ENCODE data around the gene MAN2A2.
A peak's percentile ranks its signal among the peaks of the same experiment; 100 is the strongest.

Gene MAN2A2

DNA sequence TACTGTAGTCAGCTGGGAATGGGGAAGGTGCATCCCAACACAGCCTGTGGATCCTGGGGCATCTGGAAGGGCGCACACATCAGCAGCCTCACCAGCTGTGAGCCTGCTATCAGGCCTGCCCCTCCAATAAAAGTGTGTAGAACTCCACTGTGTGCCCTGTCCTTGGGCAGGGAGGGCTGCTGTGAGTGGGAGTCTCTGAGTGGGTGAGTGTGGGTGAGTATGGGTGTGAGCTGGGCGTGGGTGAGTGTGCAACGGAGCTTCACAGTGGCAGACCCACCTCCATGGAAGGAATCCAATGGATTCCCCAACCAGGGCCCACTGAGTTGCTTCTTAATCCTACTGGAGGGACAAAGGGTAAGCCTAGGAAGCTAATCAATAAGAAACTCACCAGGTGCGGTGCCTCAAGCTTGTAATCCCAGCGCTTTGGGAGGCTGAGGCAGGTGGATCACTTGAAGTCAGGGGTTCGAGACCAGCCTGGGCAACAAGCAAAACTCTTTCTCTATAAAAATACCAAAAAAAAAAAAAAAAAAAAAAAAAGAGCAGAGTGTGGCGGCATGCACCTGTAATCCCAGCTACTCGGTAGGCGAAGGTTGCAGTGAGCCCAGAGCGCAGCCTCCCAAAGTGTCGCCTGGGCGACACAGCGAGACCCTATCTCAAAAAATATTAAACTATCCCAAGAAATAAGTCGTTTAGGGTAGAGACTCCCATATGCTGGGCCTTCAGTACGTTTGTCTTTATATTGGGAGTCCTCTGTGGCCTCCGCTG lies 51.0 kb downstream of the MAN2A2 start:
- no peak overlapping the region for H3K27ac ChIP-seq (ENCODE audit: low read depth, low read length)
- H3K27me3 ChIP-seq (ENCODE audit: control insufficient read depth in 1 of 2, insufficient read depth in 2 of 2, low read length in 2 of 2), result no peaks in the 10 kb centered on the region
- peak overlapping the region in 1 of 2 donors; percentile 74 for H3K9ac ChIP-seq (ENCODE audit: low read depth in 1 of 2, low read length in 2 of 2)
- no peaks in the 10 kb centered on the region for H3K9me3 ChIP-seq (ENCODE audit: control insufficient read depth in 1 of 2, low read length in 2 of 2)
- peak overlapping the region; percentile 77 to 81 for H3K4me3 ChIP-seq (ENCODE audit: low read depth in 1 of 2, low read length in 2 of 2)
- H3K4me1 ChIP-seq (ENCODE audit: control insufficient read depth in 1 of 2, insufficient read depth in 2 of 2, low read length in 2 of 2), result peaks cover 20 to 22% of the 10 kb centered on the region in 2 donors
- peaks cover 9 to 48% of the 10 kb centered on the region in 2 donors for H3K36me3 ChIP-seq (ENCODE audit: control insufficient read depth in 1 of 2, insufficient read depth in 2 of 2, low read length in 2 of 2)

DNA sequence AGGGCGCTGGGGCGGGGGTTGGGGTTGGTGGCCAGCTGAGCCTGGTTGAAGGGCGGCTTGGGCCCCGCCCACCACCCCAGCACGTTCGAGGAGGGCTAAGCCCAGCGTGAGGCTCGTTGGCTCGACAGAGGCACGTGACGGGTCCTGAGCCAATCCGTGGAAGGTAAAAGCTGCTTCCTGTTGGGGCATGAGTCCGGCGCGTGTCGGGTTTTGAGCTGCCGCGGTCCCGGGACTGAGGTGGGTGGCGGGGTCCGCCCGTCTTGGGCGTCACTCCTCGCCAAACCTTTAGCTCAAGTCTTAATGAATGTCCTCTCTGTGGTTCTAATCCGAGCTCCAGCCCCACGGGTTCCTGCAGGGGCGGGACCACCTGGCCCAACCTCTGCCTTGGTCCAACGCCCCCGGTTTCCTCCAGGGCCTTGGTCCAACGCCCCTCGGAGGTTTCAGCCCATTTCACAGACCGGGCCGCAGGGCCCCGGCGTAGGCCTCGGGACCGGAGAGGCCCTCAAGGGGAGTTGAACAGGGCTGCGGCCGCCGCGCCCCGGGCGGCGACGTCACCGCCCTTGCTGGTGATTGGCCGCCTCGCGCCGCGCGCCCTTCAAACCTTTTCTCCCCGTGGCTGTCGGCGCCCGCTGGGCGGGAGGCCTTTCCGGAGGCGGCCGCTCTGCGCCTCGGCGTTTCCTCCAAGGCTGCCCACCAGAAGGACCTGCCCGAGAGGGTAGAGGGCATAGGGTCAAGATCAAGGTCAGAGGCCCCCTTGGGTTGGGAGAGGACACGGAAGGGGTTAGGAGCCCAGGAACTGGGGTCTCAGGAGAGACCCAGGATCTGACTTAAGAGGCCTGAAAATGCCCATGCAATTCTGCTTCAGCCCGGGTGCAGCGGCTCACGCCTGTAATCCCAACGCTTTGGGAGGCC lies 51.9 kb downstream of the MAN2A2 start, which contains the start of gene RCCD1:
RCCD1 (plus strand) TSS at position 173 of the 912 bp plus-strand sequence. CDS start 1,851 bp downstream, outside the sequence.
- peak within 1 kb of the TSS; percentile 77 to 81 for H3K4me3 ChIP-seq (ENCODE audit: low read depth in 1 of 2, low read length in 2 of 2)
- peak within 1 kb of the TSS; percentile 91 for H3K27ac ChIP-seq (ENCODE audit: low read depth, low read length)
- peaks cover 20 to 22% of the 10 kb centered on the region in 2 donors for H3K4me1 ChIP-seq (ENCODE audit: control insufficient read depth in 1 of 2, insufficient read depth in 2 of 2, low read length in 2 of 2)
- H3K9ac ChIP-seq (ENCODE audit: low read depth in 1 of 2, low read length in 2 of 2), result peak within 1 kb of the TSS; percentile 74 to 77
- no peaks in the 10 kb centered on the region for H3K9me3 ChIP-seq (ENCODE audit: control insufficient read depth in 1 of 2, low read length in 2 of 2)
- H3K27me3 ChIP-seq (ENCODE audit: control insufficient read depth in 1 of 2, insufficient read depth in 2 of 2, low read length in 2 of 2), result no peaks in the 10 kb centered on the region
- H3K36me3 ChIP-seq (ENCODE audit: control insufficient read depth in 1 of 2, insufficient read depth in 2 of 2, low read length in 2 of 2), result peaks cover 9 to 42% of the 10 kb centered on the region in 2 donors

DNA sequence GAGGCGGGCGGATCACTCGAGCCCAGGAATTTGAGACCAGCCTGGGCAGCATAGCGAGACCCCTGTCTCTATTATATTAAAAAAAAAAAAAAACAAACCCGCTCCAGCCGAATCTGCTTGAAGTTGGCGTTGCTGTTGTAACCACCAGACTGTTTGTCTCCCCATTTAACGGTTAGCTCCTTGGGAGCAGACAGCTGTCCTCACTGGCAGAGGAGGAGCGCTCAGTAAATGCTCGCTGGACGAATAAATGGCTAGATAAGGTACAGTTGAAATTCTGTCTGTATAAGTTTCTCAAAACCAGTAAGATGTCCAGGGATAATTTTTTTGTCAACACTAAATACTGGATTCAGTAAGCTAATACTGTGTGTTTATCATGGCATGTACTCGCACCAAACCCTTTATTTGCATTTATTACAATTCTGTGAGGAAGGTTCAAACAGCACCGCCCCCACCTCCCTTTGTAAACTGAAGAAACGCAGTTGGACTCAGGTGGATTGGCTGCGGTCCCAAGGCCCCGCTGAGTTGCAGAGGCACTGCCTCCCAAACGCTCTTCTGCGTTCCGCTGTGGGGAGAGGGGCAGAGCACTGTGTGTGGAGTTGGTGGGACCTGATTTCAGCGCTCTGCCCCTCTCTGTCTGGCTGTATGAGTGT lies 52.6 kb downstream of the MAN2A2 start:
- H3K9ac ChIP-seq (ENCODE audit: low read depth in 1 of 2, low read length in 2 of 2), result peak overlapping the region; percentile 74 to 77
- H3K27me3 ChIP-seq (ENCODE audit: control insufficient read depth in 1 of 2, insufficient read depth in 2 of 2, low read length in 2 of 2), result no peaks in the 10 kb centered on the region
- peak overlapping the region; percentile 72 to 77 for H3K4me3 ChIP-seq (ENCODE audit: low read depth in 1 of 2, low read length in 2 of 2)
- H3K9me3 ChIP-seq (ENCODE audit: control insufficient read depth in 1 of 2, low read length in 2 of 2), result no peaks in the 10 kb centered on the region
- peaks cover 11 to 42% of the 10 kb centered on the region in 2 donors for H3K36me3 ChIP-seq (ENCODE audit: control insufficient read depth in 1 of 2, insufficient read depth in 2 of 2, low read length in 2 of 2)
- peaks cover 20 to 22% of the 10 kb centered on the region in 2 donors for H3K4me1 ChIP-seq (ENCODE audit: control insufficient read depth in 1 of 2, insufficient read depth in 2 of 2, low read length in 2 of 2)
- no peak overlapping the region for H3K27ac ChIP-seq (ENCODE audit: low read depth, low read length)

- Histone ChIP-seq H3K9ac (ENCODE audit: low read depth in 1 of 2, low read length in 2 of 2) (peak overlapping the region; percentile 69 to 74), H3K9me3 (ENCODE audit: control insufficient read depth in 1 of 2, low read length in 2 of 2) (no peaks in the 10 kb centered on the region), H3K4me3 (ENCODE audit: low read depth in 1 of 2, low read length in 2 of 2) (peak overlapping the region; percentile 72 to 77), H3K36me3 (ENCODE audit: control insufficient read depth in 1 of 2, insufficient read depth in 2 of 2, low read length in 2 of 2) (peaks cover 17 to 42% of the 10 kb centered on the region in 2 donors), H3K27me3 (ENCODE audit: control insufficient read depth in 1 of 2, insufficient read depth in 2 of 2, low read length in 2 of 2) (no peaks in the 10 kb centered on the region), H3K27ac (ENCODE audit: low read depth, low read length) (no peak overlapping the region), H3K4me1 (ENCODE audit: control insufficient read depth in 1 of 2, insufficient read depth in 2 of 2, low read length in 2 of 2) (peaks cover 20 to 22% of the 10 kb centered on the region in 2 donors)
These were observed 53.4 kb downstream of the MAN2A2 start for GRCh38 chr15:90956274-90957030.

GRCh38 chr15:90957031-90957790 lies 54.1 kb downstream of the MAN2A2 start:
- peaks cover 20 to 22% of the 10 kb centered on the region in 2 donors for H3K4me1 ChIP-seq (ENCODE audit: control insufficient read depth in 1 of 2, insufficient read depth in 2 of 2, low read length in 2 of 2)
- H3K9me3 ChIP-seq (ENCODE audit: control insufficient read depth in 1 of 2, low read length in 2 of 2), result no peaks in the 10 kb centered on the region
- no peak overlapping the region for H3K27ac ChIP-seq (ENCODE audit: low read depth, low read length)
- H3K27me3 ChIP-seq (ENCODE audit: control insufficient read depth in 1 of 2, insufficient read depth in 2 of 2, low read length in 2 of 2), result no peaks in the 10 kb centered on the region
- H3K36me3 ChIP-seq (ENCODE audit: control insufficient read depth in 1 of 2, insufficient read depth in 2 of 2, low read length in 2 of 2), result peaks cover 25 to 43% of the 10 kb centered on the region in 2 donors
- peak overlapping the region; percentile 72 to 77 for H3K4me3 ChIP-seq (ENCODE audit: low read depth in 1 of 2, low read length in 2 of 2)
- peak overlapping the region; percentile 69 to 74 for H3K9ac ChIP-seq (ENCODE audit: low read depth in 1 of 2, low read length in 2 of 2)

DNA sequence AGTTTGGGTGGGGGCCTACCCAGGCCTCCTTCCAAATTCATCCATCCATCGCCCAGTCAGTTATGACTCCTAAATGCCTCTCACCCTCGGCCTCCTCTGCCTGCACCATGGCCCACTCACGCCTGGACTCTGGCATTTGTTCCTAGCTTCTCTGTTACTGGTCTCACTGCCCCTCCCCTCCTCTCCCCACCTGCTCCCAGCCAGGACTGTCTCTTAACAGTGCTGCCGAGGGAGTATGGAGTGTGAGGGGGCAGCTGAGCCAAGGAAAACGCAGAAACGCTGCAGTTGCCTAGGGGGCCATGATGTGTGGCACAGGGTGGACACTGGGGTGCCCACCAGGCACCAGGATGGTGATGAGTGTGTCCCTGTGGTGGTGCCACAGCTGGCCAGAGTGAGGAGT lies 54.7 kb downstream of the MAN2A2 start:
- peak overlapping the region in 1 of 2 donors; percentile 69 for H3K9ac ChIP-seq (ENCODE audit: low read depth in 1 of 2, low read length in 2 of 2)
- no peak overlapping the region for H3K27ac ChIP-seq (ENCODE audit: low read depth, low read length)
- H3K27me3 ChIP-seq (ENCODE audit: control insufficient read depth in 1 of 2, insufficient read depth in 2 of 2, low read length in 2 of 2), result no peaks in the 10 kb centered on the region
- no peaks in the 10 kb centered on the region for H3K9me3 ChIP-seq (ENCODE audit: control insufficient read depth in 1 of 2, low read length in 2 of 2)
- H3K36me3 ChIP-seq (ENCODE audit: control insufficient read depth in 1 of 2, insufficient read depth in 2 of 2, low read length in 2 of 2), result peaks cover 27 to 40% of the 10 kb centered on the region in 2 donors
- H3K4me3 ChIP-seq (ENCODE audit: low read depth in 1 of 2, low read length in 2 of 2), result peak overlapping the region; percentile 72 to 77
- peaks cover 20 to 22% of the 10 kb centered on the region in 2 donors for H3K4me1 ChIP-seq (ENCODE audit: control insufficient read depth in 1 of 2, insufficient read depth in 2 of 2, low read length in 2 of 2)

GRCh38 chr15:90959028-90959595 lies 56.0 kb downstream of the MAN2A2 start:
- Histone ChIP-seq H3K9me3 (ENCODE audit: control insufficient read depth in 1 of 2, low read length in 2 of 2) (no peaks in the 10 kb centered on the region), H3K4me3 (ENCODE audit: low read depth in 1 of 2, low read length in 2 of 2) (no peak overlapping the region), H3K27me3 (ENCODE audit: control insufficient read depth in 1 of 2, insufficient read depth in 2 of 2, low read length in 2 of 2) (no peaks in the 10 kb centered on the region), H3K4me1 (ENCODE audit: control insufficient read depth in 1 of 2, insufficient read depth in 2 of 2, low read length in 2 of 2) (peaks cover 20 to 22% of the 10 kb centered on the region in 2 donors), H3K9ac (ENCODE audit: low read depth in 1 of 2, low read length in 2 of 2) (no peak overlapping the region), H3K27ac (ENCODE audit: low read depth, low read length) (no peak overlapping the region), H3K36me3 (ENCODE audit: control insufficient read depth in 1 of 2, insufficient read depth in 2 of 2, low read length in 2 of 2) (peaks cover 22 to 40% of the 10 kb centered on the region in 2 donors)

- Histone ChIP-seq H3K4me1 (ENCODE audit: control insufficient read depth in 1 of 2, insufficient read depth in 2 of 2, low read length in 2 of 2) (peaks cover 20 to 22% of the 10 kb centered on the region in 2 donors), H3K27ac (ENCODE audit: low read depth, low read length) (no peak overlapping the region), H3K27me3 (ENCODE audit: control insufficient read depth in 1 of 2, insufficient read depth in 2 of 2, low read length in 2 of 2) (no peaks in the 10 kb centered on the region), H3K36me3 (ENCODE audit: control insufficient read depth in 1 of 2, insufficient read depth in 2 of 2, low read length in 2 of 2) (peaks cover 22 to 41% of the 10 kb centered on the region in 2 donors), H3K9me3 (ENCODE audit: control insufficient read depth in 1 of 2, low read length in 2 of 2) (no peaks in the 10 kb centered on the region), H3K4me3 (ENCODE audit: low read depth in 1 of 2, low read length in 2 of 2) (no peak overlapping the region), H3K9ac (ENCODE audit: low read depth in 1 of 2, low read length in 2 of 2) (no peak overlapping the region)
These were observed 56.8 kb downstream of the MAN2A2 start for GRCh38 chr15:90959894-90960293.

Data from duodenal mucosa (tissue), 2 donors.